Fibroblast of lung (primary cell): ENCODE measurements around the gene PRKAG1.

Experiments used
- CTCF ChIP-seq, 2 donors: IDR thresholded peaks in 1 of 2; conservative IDR thresholded peaks in 1 of 2; 1 replicate in 1 of 2; 2 replicates in 1 of 2; pipeline ENCODE4 v1.5.1; 2011 to 2012; ENCODE audit warnings: low read length in 2 of 2, control low read depth in 1 of 2, inconsistent platforms in 1 of 2, low read depth in 1 of 2, mild to moderate bottlenecking in 1 of 2
- EZH2 ChIP-seq: IDR thresholded peaks from 2 replicates; pipeline ENCODE4 v1.5.1; 2012; ENCODE audit warnings: low read length, control low read depth, mild to moderate bottlenecking; ENCODE audit errors: missing control alignments

- TF ChIP-seq CTCF (conservative IDR thresholded peaks at IDR 0.05 in 1 of 2, IDR thresholded peaks at IDR 0.05 in 1 of 2; ENCODE audit: low read depth in 1 of 2, low read length in 2 of 2) (no peak), EZH2 (no peak)
These were observed 46.2 kb upstream of the PRKAG1 start for GRCh38 chr12:49064767-49065152.
